Eye (tissue), 1 donor: ENCODE data around the gene CLCN1.

ENCODE experiments used
- DNase-seq: peaks from one replicate; pipeline ENCODE4 v3.0.0-alpha.2; 2015

Gene CLCN1

DNA sequence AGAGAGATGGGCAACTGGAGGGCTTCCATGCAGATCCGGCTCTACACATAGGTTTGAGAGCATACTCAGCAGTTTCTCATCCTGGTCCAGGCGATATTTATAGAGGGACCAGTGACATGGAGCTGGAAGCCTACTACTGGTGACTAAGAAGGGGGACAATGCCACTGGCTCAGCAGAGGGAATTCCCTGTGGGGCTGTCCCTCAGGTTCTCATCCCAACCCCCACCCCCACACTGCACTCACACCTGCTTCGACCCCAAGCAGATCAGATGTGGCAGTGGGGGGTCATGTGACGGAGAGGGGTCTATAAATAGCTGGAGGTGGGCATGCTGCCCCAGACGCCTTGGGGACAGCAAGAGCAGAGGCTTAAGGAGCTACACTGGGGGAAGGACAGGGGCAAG is at the start of gene CLCN1:
CLCN1 (plus strand) TSS at position 336 of the 400 bp plus-strand sequence. CDS start 102 bp downstream, outside the sequence.
- no peak for DNase-seq

DNA sequence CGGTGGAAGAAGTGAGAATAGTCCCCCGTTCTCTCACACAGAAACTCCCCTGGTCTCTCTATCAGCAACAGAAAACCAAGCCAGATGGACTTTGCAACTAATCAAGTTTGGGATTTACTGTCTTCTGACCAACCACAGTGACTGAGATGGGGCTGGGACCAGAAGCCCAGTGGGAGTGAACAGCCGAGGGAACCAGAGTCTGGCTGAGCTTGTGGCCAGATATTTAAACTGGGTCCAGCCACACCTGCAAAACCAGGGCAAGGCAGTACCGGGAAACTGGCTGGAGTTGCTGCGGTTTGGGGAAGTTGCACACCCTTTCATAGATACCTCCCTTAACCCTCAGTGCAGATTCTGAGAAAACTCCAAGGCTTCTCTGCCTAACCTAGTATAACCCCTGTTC is 46.7 kb upstream of the CLCN1 start:
- DNase-seq, result no peak

DNA sequence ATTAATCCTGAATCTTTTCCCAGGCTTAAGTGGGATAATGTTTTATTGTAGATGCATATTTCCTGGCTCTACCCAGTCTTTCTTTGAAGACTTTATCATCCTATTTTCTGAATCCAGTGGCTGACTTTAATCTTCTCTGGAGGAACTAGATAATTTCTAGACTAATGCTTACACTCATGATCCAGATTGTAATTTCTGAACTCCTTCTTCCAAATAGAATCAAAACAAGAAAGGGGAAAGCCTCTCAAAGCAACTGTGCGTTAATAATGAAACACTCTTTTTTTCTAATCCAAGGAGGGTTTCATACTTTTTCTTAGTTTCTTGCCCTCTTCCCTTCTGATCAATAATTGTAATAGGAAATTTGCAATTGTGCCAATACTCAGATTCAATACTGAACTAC is 44.7 kb upstream of the CLCN1 start:
- DNase-seq, result no peak

DNA sequence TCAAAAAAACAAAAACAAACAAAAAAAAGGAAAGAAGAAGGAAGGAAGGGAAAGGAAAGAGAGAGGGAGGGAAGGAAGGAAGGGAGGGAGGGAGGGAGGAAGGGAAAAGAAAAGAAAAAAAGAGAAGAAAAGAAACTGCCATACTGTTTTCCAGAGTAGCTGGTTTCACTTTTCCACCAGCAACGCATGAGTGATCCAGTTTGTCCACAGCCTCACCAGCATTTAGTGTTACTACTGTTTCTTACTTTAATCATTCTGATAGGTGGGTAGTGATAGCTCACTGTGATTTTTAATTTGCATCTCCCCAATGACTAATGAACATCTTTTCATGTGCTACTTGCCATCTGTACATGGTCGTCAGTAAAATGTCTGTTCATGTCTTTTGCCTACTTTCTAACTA is 43.0 kb upstream of the CLCN1 start:
- DNase-seq, result no peak

DNA sequence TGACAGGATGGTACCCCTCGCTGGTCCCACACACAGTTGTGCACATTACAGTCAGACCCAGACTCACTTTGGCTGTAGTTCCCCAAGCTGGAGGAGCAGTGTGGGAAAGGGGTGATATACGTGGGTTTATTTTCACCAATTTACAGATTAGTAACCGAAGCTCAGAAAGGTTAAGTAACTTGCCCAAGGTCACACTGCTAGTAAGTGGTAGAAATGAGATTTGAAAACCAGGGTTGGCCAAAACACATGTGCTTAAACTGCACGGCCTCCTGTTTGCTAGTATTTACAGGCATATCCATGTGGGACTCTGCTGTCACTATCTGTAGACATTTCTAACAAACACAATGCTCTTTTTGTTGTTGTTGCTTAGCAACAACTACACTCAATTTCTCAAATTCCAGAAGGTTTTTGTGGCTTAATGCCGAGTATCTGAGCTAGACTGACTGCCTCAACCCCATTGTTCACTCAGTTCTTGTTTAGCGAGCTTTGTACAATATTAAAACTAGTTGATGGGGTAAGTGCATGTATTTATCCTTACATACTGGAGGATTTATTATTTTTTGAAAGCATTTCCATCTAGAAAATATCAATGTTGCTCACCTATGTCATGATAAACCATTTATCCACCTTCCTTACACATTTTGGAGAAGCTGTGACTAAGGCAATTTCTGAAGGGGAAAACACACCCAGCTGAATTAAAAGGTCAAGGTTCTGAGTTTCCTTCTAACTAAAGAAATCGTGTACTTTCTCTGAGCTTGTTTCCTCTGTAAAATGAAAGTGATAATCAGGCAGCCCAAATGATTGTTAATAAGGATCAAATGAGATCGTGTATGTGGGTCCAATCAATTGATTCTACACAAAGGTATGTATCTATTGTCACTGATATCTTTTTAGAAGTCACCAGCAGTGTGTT is 36.5 kb upstream of the CLCN1 start:
- peak; percentile 80 for DNase-seq

DNA sequence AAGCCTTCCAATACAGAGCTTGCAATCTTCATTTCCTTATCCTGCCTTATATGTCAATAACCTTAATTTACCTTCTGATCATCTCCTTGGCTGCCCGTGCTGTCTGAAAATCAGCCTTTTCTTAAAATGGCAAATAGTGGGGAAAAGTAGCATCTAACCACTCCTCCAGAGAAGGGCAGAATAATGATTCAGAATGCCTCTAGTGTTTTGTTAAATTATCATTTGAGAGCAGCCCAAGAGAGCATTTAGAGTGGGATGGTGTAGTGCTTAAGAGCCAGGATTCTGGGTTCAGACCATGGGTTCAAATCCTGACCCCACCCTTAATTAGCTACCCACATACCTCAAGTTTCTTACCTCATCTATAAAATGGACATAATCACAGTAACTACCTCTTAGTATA is 35.8 kb upstream of the CLCN1 start:
- no peak for DNase-seq

DNA sequence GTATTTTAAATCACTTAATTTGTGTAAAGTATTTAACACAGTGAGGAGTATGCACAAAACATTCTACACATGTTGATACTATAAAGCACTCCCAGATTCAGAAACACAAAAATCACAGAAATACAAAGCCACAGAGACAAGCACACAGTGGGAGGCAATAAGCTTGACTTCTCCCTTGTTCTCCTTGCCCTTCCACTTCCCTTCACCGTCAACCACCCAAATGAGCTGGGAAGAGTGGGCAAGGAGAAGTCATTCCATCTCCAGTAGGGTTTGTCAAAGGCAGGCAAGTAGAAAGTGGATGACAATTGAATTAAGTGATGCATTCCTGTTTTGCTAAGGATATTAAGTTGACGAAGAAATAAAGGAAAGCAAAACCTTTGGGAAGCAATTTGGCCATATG is 35.3 kb upstream of the CLCN1 start:
- DNase-seq, result no peak

DNA sequence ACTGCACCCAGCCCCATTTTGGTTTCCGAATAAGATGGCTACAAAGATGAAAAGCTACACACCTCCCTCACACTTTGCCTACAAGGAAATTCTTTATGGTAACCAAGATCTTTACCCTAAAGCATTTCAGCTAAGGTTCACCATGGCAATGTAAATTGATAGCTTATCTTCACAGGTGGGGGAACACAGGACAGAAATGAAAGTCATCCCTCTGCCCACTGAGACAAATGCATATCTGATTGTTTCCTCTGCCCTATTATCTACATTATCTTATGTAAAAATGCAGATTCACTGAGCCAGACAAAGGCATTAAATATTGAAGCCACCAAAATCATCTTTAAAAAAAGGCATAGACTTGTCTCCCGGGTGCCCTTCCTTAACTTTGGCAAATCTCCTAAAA is 34.4 kb upstream of the CLCN1 start:
- no peak for DNase-seq

DNA sequence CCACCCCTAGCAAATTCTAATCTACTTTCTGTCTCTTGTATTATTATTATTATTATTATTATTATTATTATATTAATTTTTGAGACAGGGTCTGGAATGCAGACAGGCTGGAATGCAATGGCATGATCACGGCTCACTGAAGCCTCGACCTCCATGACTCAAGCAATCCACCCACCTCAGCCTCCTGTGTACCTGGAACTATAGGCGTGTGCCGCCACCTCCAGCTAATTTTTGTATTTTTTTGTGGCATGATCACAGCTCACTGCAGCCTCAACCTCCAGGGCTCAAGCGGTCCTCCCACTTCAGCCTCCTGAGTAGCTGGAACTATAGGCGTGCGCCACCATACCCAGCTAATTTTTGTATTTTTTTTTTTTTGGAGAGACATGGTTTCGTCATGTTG is 33.8 kb upstream of the CLCN1 start:
- DNase-seq, result no peak

DNA sequence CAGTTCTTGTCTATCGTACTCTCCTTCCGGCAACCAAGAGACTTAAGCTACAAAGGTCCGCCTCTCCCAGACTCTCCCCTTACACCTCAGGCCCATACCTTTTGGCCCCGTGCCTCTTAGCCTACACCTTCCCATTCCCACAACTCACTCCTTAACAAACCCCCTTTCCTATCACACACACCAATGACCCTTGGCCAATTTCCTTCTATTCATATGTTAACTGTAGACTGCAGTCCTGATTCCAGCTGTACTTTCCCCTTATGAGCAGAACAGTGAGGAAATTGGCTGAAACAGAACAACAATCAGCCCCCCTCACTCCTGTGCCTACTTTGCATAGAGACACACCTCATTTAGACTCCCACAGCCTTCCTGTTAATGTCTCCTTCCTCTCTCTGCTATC is 32.5 kb upstream of the CLCN1 start:
- DNase-seq, result no peak

DNA sequence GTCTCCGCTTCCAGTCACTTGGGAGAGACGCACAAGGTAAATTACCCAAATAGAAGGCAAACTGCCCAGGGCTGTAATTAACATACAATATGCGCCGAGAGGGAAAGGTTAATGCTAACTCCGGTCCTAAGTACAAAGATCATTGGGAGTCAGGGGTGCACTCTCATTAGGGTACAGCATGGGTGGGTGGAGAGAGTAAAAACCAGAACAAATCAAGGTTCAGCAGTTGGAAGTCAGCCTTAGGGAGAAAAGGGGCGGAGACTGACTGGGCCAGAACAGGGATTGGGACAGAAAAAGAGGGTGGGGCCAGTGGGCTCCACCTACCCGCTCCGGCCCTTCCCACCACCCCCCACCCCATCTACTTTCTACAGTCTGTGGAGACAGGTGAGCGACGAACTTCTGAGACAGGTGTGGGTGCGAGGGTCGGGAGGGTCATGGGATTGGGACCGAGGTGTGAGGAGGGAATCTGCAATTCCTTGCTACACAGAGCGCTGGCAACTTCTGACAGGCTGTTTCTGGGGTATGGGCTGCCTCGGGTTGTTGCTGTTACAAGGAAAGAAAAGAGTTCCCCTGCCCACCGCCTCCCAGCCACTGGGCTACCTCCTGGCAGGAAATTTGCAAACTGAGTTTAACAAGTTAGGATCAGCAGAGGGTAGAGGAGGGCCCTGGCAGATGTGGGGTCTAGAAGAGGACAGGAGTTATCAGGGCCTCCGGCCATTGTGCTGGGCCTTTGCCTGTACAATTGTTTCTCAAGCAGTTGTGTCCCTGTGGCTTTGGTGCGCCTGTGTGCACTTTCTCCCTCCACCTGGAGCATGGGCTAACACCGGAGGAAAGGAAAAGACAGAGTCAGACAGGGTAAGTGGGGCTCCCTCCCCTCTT is 31.1 kb upstream of the CLCN1 start, which contains the start of gene TMEM139:
TMEM139 (plus strand) TSS at position 368 of the 879 bp plus-strand sequence. CDS start 1,000 bp downstream, outside the sequence.
- peak; percentile 38 for DNase-seq

DNA sequence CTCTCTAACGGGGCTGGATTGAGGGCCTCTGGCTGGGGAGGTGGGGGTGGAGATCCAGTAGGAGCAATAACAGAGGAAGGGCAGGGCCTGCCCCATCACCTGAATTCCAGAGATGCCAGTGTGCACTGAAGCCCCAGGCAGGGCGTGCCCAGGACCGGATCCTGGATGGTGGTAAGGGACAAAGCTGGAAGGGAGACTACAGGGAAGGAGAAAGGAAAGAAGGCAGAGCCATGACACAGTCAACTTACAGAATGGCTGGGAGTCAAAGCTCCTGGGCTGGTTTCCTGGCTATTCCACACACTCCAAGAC is 30.5 kb upstream of the CLCN1 start:
- no peak for DNase-seq

DNA sequence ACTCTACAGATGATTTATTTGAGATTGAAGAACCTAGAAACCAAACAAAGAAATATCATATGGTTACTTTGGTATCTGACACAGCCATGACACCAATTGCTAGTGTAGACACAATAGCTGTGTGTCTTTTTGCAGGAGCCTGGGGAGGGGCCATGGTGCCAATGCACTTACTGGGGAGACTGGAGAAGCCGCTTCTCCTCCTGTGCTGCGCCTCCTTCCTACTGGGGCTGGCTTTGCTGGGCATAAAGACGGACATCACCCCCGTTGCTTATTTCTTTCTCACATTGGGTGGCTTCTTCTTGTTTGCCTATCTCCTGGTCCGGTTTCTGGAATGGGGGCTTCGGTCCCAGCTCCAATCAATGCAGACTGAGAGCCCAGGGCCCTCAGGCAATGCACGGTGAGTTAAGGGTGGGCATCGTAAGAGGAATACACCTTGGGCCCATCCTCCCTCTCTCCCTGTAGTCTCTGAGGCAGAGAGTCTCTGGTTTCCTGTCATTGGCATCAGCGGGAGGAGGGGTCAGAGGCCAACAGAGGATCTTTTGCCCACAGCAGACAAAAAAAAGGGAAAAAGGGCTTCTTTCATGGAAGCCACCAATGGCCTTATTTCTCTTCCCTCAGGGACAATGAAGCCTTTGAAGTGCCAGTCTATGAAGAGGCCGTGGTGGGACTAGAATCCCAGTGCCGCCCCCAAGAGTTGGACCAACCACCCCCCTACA is 29.9 kb upstream of the CLCN1 start:
- DNase-seq, result no peak

DNA sequence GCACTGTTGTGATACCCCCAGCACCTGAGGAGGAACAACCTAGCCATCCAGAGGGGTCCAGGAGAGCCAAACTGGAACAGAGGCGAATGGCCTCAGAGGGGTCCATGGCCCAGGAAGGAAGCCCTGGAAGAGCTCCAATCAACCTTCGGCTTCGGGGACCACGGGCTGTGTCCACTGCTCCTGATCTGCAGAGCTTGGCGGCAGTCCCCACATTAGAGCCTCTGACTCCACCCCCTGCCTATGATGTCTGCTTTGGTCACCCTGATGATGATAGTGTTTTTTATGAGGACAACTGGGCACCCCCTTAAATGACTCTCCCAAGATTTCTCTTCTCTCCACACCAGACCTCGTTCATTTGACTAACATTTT is 29.4 kb upstream of the CLCN1 start:
- no peak for DNase-seq

DNA sequence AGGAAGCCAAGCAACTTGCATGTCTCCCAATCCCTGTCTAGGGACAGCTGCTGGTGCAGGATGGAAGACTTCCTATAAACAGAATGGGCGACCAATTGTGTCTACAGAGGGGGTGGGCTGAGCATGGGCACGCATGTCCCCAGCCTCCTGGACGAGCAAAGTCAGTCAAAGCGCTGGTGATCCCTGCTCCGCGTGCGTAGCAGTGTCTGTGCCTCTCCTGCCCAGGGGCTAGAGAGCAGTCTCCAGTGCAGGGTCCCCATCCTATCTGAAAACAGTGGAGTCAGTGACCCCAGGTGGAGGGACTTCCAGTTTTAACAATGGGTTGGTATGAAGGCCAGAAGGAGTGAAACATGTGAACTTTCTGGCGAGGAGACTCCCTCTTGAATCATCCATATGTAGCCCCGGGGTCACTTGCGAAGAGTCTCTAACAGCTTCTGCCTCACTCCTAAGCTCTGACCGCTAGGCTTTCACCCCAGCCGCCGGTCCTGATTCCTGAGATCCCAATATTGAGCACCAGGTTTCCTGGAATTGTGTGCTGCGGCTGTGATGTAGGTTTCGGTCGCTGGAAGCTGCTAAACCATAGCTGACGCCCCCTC is 28.5 kb upstream of the CLCN1 start:
- no peak for DNase-seq

DNA sequence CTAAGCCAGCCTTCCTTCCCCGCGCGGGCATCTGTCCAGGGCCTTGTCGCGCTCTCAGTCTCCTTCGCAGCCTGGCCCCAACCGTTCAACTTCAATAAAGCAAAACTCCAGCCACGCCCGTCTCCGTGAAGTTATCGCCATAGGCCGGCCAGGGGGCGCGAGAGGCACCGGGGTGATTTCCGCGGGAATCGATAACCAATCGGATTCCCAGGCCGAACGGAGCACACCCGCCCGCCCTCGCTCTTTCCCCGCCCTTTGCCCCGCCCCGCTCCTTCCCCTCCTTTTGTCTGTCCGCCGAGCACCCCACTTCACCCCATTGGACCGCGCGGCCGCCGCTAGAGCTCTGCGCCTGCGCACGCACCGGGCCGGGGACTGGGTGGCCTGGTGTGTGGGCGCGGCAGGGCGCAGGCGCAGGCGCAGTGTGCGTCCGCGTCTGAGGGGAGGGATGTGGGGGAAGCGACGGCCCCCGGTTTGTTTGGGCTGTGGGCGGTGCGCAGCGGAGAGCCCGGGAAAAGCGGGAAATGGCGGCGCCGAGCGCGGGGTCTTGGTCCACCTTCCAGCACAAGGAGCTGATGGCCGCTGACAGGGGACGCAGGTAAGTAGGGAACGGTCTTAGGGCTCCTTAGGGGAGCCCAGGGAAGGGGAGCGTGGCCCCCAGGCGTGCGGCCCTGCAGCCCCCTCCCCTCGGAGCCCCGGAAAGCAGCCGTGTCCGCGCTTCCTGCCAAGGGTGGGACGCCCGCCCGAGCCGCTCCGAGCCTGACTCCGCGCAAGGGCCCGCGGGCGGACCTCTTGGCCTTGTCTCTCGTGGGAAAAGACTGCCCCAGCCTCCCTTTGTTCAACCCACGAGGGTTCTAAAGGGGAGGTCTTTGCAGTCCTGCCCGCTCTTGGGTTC is 27.7 kb upstream of the CLCN1 start, which contains the start of gene CASP2:
CASP2 (plus strand) TSS at position 417 of the 892 bp plus-strand sequence; CDS start at position 522, 105 bp downstream.
- peak; percentile 98 for DNase-seq

DNA sequence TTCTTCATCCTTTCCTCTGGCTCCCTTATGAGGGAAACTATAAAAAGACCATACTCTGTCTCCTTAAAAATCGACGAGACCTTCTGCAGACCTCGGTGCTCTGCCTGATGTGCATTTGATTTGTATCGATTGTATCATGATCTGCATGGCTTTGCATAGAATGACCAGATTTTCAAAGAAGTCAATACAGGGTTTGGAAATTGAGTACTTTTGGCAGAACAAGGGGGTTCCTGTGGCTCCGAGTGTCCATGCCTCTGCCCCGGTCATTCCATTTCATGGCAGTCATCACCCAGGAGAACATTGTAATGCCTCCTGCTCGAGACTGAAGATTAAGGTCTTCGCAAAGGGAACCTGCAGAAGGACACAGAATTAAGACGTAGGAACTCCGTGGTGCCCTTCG is 27.1 kb upstream of the CLCN1 start:
- no peak for DNase-seq

DNA sequence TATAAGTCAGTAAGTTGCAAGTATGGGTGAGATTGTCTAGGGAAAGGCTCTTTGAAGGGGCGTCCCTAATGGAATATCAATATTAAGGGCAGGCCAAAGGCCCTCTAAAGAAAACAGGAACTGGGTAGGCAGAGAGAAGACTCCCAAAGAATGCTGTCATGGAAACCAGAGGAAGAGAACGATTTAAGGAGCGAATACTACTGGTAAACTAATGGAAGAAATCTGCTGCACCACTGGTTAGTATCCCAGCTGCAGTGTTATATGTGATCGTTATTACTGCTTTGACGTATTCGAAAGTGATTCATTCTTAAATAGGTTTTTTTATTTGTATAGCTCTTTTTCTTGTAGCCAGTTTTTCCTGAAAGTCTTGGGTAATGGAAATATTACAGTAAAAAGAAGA is 26.5 kb upstream of the CLCN1 start:
- no peak for DNase-seq

DNA sequence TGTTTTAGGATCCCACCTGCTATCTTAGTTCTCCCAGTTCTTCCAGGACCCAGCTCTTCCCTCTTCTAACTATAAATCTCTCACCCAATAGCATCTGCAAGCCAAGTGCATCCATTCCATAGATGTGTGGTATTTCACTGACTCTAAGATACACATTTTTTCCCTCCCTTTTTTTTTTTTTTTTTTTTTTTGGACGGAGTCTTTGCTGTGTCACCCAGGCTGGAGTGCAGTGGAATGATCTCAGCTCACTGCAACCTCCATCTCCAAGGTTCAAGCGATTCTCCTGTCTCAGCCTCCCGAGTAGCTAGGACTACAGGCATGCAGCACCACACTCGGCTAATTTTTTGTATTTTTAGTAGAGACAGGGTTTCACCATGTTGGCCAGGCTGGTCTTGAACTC is 26.0 kb upstream of the CLCN1 start:
- peak; percentile 7 for DNase-seq

DNA sequence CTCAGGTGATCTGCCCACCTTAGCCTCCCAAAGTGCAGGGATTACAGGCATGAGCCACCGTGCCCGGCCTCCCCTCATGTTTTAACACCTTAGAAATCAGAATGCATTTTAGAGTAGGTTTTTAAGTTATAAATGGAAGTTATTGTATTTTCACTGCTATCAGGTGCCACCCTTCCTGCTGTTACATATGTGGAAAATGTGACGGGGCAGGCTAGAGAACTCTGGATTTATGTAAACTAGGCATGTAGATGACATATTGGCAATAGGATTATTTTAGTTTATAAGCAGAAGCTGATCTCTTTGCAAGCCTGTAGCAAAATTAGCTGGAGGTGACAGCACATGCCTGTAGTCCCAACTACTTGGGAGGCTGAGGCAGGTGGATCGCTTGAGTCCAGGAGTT is 25.6 kb upstream of the CLCN1 start:
- DNase-seq, result no peak

DNA sequence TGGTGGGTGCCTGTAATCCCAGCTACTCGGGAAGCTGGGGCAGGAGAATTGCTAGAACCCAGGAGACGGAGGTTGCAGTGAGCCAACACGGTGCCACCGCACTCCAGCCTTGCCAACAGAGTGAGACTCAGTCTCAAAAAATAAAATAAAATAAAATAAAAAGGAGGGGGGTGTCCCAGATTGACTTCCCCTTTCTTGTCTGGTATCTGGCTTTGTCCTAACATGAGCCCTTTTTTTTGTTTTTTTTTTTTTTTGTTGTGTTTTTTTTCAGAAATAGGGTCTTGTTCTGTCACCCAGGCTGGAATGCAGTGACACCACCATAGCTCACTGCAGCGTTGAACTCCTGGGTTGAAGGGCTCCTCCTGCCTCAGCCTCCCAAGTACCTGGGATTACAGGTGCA is 23.0 kb upstream of the CLCN1 start:
- DNase-seq, result no peak

DNA sequence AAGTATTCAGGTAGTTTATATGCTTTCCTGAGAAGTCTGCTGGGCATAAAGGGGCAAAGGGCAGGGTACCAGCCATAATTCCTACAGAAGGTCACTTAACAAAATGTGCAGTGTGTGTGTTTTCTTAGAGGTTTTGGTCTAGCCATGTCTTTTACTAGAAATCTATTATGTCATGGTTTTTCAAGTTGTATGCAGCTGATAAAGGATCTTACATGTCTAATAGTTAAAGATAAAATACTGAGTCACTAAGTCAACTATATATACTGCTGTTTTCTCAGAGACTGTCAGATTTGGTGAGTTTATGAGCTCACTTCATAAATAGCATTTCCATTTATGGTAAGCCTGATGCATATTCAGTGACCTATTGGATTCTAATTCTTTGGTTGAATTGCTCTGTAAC is 20.0 kb upstream of the CLCN1 start:
- no peak for DNase-seq
